HG02610 (cell line): Measurements from ENCODE around the gene RASA4.
"Not testable (repeated sequence)": the region's sequence is repeated elsewhere in the genome, so short reads cannot be mapped to it uniquely, and the experiment has no call there.

ENCODE experiments used
- ATAC-seq: cut with Tn5 transposase; IDR thresholded peaks from one replicate; pipeline ENCODE4 v1.9.1; 2021; ENCODE audit warnings: mild to moderate bottlenecking, moderate library complexity; ENCODE audit not compliant: unreplicated experiment

Gene RASA4

DNA sequence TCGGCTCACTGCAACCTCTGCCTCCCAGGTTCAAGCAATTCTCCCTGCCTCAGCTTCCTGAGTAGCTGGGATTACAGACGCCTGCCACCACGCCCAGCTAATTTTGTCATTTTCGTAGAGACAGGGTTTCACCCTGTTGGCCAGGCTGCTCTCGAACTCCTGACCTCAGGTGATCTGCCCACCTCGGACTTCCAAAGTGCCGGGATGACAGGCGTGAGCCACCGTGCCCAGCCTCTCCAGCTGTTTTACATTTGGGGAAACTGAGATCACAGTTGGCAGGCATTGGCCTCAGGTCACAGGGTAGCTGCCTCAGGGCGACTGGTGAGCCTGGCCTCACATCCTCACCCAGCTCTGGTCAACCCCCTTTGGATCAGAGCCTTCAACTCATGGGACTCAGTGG, 6.8 kb downstream of the RASA4 start:
- ATAC-seq = not testable (repeated sequence)

DNA sequence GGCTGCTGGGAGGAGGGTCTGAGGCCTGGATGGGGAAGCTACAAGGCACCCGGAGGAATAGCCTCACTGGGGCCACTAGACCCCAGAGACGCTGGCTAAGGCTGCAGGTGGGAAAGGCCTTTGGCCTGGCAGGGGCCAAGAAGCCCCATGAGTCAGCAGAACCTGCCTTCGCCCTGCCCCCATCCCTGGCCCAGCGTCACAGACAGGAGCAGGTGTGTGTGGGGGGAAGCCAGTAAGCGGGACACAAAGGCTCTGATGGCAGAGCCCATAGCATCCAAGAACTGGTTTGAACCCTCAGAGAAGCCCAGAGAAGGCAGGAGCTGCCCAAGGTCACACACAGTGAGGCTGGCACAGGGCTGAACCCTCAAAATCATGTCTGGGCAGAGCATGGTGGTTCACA, 9.7 kb downstream of the RASA4 start:
- ATAC-seq = not testable (repeated sequence)

DNA sequence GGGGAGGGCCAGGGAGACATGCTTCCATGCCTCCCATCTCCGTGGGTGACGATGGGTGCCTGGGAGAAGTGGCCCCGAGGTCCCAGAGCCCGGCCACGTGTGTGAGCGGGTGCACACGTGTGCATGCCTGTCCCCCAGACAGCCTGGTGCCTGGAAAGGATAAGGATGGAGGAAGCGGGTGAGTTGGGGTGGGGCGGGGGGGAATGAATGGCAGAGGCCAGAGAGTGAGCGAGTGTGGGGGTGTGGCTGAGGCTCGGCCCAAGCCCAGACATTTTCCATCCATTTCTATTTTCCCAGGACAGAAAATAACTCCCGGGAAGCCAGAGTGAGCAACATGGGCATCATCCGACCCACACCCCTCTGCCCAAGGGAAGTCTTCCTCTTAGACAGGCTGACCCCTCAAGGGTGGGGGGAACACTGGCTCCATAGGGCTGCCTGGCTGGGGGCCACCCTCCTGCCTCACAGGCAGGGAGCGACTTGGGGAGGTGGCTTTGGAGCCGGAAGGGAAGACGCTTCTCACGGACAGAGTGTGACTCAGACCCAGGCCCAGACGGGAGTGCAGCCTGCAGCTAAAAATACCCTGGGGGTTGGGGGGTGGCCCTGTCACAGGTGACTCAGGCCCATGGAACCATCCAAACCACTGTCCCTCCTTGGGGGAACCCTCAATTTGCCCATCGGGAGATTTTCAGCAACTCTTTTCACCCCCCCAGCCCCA, 12.0 kb downstream of the RASA4 start:
- not testable (repeated sequence) for ATAC-seq

DNA sequence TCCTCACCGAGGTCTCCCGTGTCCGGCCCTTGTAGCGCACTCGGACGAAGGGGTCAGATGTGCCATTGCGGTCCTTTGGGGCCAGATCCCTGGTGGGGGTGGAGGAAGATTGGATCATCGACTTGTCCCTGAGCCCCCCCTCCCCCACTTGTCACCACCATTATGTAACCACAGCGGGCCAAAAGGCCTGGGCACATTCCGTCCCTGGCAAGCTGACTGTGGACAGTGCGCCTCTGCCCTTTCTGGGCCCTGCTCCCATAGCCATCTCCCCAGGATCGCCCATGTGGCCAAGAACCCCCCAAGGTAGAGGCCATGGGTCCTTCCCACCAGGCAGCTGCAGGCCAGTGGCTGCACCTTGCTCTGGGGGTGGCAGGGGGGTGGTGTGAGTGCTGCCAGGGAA, 14.2 kb downstream of the RASA4 start:
- ATAC-seq = not testable (repeated sequence)

DNA sequence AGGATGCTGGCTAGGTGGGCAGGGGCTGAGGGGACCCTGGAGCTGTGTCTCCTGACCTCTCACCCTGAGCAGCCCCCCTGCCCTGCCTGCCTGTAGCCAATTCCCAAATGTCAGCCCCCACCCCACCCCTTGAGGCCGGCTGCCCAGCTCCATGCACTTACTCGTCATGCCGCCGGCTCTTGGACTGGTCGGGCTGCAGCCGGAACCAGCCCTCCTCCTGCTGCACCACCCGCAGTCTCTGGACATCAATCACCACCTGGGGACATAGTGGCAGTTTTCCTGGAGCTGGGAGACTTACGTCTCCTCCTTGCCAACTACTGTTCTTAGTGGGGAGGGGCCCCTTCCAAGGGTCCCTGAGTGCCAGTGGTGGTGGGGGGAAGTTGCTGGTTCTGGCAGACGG, 16.9 kb downstream of the RASA4 start:
- not testable (repeated sequence) for ATAC-seq

DNA sequence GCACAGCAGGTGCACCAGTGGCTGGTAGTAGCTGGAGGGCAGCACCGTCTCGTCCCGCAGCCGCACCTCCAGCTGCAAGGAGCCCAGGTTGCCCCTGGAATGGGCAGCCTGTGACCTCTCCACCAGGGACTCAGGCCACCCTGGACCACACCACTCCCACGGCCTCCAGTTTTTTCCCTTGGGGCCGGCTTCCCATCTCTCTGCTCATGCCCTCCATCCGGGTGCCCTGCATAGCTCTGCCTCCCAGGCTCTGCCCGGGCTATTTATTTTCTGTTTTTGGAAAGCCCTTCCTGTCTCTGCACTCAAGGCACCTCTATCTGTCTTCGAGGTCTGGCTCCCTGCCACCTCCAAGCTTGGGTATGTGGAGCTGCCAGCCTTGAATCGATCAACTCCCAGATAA, 20.5 kb downstream of the RASA4 start:
- not testable (repeated sequence) for ATAC-seq

DNA sequence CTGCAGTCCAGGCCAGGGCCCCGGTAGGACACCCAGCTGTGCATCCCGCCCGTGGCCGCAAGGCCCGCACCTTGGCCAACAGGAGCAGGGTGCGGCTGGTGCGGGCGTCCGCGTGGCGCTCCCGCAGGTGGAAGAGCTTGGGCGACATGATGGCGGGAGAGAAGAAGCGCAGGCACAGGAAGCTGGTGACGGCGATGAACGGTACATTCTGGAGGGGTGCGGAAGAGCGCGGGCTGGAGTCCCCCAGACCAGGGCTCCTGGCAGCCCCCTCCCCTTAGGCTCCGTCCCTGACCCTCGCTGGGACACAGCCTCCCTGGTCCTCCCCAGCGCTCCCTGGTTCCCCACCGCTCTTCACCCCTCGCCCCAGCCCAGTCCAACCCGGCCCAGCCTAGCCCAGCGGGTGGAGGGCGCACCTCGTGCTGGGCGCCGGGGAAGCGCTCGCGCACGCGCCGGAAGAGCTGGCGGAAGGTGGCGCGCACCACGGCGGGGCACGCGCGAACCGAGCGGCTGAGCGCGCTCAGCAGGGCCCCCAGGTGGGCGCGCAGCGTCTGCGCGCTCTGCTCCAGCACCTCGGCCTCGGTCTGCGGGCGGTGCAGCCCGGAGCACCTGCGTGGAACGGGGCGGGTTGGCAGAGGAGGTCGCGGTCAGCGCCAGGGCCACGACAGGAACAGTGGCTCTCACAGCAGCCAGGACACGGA, 22.8 kb downstream of the RASA4 start:
- ATAC-seq = peak; percentile 54

DNA sequence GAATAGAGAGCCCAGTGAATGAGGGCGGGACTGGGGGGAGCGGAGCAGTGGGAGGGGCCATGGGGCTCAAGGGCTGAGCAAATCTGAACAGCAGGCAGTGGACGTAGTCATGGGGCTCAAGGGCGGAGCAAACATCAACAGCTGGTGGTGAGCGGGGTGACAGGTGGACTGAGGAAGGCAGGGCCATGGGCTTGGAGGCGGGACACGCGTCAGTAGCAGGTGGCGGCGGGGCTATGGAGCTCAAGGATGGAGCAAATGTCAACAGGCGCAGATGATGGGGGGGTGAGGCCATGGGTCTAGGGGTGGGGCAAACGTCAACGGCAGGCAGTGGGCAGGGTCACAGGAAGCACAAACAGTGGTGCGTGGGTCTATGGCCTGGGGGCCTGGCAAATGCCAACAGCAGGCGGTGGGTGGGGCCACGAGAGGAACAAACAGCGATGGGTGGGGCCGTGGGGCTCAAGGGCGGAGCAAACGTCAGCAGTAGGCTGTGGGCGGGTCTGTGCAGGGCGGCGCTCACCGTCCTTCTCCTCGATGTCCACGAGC, 24.0 kb downstream of the RASA4 start:
- peak; percentile 60 for ATAC-seq

DNA sequence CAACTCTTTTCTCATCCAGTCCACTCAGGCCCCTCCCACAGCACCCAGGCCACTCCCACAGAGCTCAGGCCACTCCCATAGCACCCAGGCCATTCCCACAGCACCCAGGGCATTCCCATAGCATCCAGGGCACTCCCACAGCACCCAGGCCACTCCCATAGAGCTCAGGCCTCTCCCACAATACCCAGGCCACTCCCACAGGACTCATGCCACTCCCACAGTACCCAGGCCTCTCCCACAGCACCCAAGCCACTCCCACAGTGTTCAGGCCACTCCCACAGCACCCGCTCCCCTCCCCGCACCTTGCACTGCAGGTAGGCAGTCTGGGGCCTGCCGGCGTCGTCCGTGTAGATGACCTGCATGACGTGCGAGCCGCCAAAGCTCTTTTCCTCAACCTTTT, 26.7 kb downstream of the RASA4 start:
- peak; percentile 41 for ATAC-seq

DNA sequence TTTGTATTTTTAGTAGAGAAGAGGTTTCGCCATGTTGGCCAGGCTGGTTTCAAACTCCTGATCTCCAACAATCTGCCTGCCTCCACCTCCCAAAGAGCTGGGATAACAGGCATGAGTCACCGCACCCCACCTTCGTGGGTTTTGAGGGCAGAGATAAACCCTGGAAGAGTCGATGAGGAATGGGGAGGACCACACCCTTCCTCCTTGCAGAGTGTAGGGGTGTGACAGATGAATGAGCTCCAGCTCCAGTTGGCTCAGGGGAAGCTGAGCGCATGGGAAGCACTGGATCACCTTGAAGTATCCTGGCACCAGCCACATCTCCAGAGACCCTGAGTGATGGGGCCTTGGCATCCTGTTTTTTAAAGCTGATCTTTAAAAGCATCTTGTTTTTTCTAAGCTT, 33.1 kb downstream of the RASA4 start:
- not testable (repeated sequence) for ATAC-seq

DNA sequence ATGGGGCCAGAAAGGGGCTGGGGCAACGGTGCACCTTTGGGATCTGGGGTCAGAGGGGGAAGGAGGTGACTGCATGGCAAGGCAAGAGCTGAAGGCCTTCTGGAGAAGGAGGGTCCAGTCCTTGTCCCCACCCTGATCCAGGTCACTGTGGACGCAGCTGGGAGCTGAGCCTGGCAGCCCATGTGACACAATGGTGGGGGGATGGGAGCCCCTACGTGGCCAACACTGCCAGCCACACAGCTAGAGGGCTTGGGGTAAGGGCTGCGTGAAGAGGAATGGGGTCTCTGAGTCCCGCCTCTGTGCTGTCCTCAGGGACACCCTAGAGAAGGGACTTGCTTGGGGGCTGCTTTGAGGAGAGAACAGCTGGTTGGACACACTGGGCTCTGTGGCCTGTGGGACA, 34.8 kb downstream of the RASA4 start:
- not testable (repeated sequence) for ATAC-seq

DNA sequence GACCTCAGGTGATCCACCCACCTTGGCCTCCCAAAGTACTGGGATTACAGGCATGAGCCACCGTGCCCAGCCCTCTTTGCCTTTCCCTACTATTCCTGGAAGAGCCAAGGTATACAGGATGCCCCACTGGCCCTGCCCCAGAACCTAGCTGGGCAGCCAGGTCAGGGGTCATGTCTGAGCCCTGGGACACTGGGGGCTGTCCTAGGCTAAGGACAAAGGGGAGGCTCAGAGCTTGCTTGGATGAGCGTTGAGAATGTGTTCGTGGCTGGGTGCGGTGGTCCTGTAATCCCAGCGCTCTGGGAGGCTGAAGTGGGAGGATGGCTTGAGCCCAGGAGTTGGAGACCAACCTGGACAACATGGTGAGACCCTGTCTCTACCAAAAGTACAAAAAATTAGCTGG, 38.1 kb downstream of the RASA4 start:
- not testable (repeated sequence) for ATAC-seq

DNA sequence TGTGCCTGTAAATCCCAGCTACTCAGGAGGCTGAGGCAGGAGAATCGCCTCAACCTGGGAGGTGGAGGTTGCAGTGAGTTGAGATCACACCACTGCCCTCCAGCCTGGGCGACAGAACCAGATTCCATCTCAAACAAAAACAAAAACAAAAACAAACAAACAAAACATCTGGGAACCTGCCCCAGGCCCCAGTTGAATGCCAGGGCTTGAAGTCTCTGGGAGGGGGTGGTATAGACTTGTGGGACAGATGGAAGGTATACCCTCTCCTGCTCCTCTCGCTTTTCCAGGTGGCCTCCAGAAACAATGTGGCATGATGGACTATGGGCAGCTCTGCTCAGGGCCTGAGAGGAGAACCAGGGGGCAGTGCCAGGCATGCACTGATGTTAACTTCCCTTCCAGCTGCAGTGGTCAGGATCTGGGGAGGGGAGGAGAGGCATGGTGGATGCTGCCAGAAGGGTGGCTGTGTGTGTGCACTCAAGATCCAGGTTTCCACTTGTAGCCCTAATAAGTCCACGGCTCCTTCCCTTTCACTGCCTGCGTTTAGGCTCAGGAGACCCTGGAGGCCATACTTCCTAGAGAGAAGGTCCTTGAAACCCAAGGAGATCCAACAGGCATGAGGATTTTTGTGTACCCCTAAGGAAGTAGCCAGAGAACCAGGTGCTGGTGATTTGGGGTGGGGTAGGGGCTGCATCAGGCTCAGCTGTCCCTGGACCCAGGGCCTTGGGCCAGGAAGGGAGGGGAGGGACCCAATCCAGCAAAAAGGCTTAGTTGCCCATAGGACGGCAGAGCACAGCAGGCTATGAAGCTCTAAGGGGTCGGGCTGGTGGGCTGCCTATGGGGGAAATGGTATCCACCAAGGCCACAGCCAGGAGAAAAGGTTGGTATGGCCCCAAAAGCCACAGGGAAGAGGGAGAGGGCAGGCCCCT, 39.0 kb downstream of the RASA4 start:
- ATAC-seq = not testable (repeated sequence)

DNA sequence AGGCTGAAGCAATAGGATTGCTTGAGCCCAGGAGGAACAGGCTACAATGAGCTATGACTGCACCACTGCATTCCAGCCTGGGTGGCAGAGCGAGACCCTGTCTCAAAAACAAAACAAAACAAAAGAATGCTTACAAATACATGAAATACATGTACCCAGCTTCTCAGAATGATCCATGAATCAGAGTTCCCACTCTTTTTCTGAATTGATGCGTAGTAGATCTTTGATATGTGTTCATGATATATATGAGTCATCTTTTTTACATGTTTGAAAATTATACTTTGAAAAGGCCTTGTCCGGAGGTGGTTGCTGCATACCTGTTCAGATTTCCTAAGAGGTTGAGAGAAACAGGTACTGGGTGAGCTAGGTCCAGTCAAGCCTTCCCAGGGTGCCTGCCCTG, 40.2 kb downstream of the RASA4 start:
- ATAC-seq = not testable (repeated sequence)

DNA sequence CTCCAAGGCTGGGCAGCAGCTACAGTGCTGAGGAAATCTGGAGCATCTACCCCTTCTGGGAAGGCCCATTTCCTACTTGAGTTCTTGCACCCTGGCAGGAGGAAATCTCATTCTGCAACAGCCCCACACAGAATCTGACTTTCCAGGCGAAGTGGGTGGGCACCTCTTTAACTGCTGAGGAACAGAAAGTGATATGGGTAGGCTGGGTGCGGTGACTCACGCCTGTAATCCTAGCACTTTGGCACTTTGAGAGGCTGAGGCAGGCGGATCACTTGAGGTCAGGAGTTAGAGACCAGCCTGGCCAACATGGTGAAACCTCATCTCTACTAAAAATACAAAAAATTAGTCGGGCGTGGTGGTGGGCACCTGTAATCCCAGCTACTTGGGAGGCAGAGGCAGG, 41.9 kb downstream of the RASA4 start:
- not testable (repeated sequence) for ATAC-seq

DNA sequence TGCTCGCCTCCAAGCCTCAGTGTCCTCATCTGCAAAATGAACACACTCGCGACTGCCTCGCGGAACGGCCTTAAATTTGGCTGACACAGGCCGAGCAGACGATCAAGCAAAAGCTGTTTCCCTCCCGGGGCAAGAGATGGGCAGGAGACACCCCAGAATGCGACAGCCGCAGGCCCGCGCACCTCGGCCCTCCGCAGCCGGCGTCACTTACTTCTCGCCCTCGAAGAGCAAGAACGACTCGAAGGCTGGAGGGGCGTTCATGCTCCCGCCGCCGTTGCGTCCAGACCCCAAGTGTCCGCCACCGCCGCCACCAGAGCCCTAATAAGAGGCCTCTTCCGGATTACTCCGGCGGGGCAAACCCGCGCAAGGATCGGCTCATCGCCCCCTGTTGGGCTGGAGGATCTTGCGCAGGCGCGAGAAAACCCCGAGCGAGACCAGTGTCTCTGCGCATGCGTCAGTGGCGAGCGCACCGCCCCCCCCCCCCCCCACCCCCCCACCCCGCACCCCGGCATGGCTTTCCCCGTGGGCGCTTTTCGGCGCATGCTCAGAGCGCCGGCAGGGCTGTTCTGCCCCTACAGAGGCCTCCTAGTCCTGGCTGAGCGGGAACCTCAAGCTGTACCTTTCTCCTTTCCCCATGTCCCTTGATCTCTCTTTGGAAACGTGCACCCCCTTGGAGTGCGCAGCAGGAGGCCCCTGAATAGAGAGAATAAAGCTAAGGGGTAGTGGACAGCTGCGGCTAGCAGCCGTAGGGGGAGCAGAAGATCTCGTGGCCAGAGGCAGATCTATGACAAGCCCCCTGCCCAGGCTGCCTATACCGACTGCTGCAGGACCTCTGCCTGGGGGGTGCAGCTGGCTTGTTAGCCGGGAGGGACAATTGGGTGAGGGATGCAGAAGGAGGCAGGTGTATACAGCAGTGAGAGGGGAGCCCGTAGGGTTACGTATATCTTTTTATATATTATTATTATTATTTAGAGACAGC, 44.0 kb downstream of the RASA4 start, which contains the start of gene POLR2J3:
POLR2J3 (minus strand) TSS at position 323 of the 979 bp plus-strand sequence; CDS start at position 261, 62 bp downstream.
- peak; percentile 93 for ATAC-seq

DNA sequence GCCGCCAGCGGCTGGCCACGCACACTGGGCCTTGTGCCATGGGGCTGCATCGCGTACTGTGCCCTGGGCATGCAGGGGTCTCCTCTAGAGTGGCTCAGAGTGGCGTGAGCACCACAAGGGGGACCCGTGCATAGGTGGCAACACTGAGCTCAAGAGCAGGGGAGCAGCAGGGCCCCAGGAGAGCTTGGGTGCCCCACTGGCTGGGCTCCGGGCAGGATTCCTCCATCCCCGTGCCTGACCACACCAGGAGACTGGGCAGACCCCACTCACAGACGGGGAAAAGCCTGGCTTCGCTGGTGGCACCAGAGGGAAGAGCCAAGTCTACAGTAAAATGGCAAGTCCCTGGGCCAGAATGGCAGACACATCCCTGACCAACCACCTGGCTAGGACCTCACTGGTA, 47.9 kb downstream of the RASA4 start:
- not testable (repeated sequence) for ATAC-seq

DNA sequence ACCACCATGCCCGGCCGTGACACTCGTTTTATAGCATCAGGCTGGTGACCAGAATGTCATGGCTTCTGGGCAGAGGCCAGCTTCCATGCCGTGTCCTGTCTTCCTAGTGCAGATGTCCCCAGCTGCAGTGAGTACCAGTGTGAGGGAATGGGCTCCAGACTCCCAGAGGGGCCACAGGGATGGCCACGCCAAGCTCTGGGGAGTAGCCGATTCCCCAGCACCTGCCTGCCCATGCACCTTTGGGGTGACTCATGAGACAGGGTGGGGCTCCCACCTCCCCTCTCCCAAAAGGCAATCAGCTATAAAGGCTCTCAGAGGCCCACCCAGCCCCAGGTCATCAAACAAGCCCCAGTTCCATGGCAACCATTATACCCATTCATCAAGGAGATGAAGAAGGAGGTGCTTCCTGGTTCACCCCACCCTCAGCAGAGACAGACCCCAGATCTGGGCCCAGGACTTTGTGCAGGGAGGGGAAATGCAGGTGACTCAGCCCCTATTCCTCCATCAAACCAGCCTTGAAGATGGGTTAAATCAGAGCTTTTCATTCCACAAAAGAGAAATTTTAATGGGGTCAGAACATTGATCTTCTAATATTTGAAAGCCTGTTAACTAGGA, 65.6 kb downstream of the RASA4 start, which contains the start of gene SPDYE2:
SPDYE2 (plus strand) TSS at position 419 of the 615 bp plus-strand sequence. CDS start 2,030 bp downstream, outside the sequence.
- ATAC-seq = not testable (repeated sequence)

DNA sequence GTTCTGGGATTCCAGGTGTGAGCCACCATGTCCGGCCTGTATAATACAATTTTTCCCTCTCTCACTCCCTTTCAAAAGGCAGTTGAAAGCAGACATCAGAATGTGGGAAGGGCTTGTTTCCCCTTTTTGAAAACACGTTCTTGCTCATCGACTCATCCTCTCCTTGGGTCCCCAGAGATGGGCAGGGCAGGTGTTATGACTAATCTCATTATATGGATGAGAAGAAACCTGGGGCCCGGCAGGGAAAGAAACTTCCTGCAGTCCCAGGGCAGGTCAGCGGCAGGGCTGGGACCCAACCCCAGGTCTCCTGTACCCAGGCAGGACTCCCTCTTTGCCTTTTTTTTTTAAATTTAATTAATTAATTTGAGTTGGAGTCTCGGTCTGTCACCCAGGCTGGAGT, 70.2 kb downstream of the RASA4 start:
- peak; percentile 85 for ATAC-seq
